Fibroblast of skin of right biceps (primary cell): ENCODE measurements around the gene LILRB1.
"Not testable (repeated sequence)": the region's sequence is repeated elsewhere in the genome, so short reads cannot be mapped to it uniquely, and the experiment has no call there.

Experiments
- DNase-seq: peaks from one replicate; pipeline ENCODE4 v3.0.0-alpha.2; 2013

Gene LILRB1

DNA sequence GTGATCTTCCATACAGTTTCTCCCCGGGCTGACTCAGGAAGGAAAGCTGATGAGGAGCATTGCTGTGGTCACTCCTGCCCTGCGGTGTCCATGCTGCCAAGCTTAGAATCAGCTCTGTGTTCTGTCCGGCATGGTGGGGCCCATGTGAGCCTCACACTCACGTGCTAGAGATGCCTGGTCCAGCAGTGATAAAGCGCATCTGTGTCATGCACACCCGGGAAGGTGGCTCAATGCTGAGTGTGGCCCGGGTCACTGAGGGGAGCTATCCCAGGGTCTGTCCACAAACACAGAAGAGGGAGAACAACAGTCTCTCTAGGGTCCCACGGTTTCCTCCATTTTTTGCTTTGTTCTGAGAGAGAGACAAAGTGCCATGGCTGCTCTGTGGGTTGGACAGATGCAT lies 3.5 kb upstream of the LILRB1 start:
- DNase-seq, result no peak

DNA sequence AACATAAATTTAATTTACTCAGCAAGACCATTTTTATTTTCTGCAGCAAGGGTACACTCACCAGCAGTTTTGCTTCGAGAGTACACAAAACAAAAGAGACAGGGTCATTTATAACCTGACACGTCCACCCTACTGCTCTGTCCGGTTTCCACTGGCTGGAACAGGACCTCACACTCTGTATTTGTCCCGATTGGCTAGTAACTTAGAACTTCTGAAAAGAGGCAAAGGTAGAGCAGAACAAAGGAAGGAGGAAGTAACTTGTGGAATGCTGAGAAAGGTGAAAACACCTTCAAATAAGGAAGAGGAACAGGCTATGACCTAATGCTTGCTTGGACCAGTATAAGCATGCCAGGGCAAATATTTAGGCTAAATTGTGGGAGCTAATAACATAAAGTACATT lies 2.4 kb upstream of the LILRB1 start:
- DNase-seq, result not testable (repeated sequence)

DNA sequence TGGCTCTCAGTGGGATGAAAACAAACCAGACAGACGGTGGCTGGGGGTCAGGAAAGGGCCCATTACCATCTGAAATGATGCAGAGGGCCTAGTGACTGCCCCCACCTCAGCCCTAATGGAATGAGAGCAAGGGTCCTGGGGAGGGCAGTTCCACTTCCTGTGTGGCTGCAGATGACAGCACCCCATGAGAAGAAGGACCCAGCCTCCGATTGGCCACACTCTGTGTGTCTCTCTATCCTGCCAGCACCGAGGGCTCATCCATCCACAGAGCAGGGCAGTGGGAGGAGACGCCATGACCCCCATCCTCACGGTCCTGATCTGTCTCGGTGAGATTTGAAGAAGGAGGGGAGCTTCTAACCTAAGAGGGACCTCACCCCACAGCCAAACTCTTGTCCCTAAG lies 498 bp downstream of the LILRB1 start:
- no peak for DNase-seq

DNA sequence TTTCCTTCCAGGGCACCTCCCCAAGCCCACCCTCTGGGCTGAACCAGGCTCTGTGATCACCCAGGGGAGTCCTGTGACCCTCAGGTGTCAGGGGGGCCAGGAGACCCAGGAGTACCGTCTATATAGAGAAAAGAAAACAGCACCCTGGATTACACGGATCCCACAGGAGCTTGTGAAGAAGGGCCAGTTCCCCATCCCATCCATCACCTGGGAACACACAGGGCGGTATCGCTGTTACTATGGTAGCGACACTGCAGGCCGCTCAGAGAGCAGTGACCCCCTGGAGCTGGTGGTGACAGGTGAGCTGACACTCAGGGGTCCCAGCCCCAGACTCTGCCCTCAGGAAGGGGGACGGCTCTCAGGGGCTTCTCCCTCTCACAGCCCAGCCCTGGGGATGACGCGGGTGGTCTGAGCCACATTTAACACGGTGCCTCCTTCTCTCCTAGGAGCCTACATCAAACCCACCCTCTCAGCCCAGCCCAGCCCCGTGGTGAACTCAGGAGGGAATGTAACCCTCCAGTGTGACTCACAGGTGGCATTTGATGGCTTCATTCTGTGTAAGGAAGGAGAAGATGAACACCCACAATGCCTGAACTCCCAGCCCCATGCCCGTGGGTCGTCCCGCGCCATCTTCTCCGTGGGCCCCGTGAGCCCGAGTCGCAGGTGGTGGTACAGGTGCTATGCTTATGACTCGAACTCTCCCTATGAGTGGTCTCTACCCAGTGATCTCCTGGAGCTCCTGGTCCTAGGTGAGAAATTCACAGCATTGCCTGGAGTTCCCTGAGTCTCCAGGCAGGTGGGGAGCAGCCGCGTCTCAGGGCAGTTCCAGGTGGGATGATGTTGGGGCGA lies 1.4 kb downstream of the LILRB1 start:
- DNase-seq, result not testable (repeated sequence)

DNA sequence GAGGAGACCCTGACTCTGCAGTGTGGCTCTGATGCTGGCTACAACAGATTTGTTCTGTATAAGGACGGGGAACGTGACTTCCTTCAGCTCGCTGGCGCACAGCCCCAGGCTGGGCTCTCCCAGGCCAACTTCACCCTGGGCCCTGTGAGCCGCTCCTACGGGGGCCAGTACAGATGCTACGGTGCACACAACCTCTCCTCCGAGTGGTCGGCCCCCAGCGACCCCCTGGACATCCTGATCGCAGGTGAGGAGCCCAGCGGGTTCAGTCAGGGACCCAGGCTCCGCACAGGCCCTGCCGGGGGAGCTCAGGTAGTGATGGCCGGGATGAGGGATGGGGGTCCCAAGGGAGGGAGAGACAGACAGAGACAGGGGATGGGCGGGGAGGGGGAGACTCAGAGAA lies 2.2 kb downstream of the LILRB1 start:
- DNase-seq, result not testable (repeated sequence)

DNA sequence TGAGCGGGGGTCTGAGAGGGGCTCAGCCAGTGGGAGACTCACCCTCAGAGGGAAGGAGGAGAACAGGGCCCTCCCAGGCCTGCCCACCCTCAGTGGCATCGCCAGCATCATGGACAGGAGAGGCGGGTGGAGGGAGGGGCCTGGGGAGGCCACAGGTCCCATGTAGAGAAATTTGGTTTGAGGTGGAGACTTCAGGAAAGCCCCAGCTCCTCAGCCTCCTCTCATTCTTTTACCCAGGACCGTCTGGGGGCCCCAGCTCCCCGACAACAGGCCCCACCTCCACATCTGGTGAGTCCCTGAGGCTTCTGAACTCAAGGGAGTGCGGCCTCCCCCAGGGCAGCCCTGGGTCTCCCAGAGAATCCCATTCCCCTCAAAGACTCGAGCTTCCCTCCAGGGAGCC lies 3.1 kb downstream of the LILRB1 start:
- no peak for DNase-seq

DNA sequence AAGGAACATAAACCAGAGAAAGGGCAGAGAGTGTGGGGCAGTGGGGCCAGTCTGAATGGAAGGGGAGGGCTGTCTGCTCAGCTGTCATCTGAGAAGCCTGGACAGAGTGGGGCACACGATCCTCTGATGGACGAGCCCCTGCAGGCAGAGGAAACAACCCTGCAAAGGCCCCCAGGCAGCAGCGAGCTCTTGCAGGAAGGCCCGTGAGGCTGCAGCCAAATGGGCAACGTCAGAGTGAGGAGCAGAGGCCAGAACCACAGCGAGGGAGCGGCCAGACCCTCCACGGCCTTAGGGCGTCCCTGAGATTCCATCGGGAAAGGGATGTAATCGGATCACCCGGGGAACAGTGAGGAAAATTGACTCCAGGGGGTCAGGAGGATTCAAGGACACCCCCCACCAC lies 5.8 kb downstream of the LILRB1 start:
- not testable (repeated sequence) for DNase-seq

DNA sequence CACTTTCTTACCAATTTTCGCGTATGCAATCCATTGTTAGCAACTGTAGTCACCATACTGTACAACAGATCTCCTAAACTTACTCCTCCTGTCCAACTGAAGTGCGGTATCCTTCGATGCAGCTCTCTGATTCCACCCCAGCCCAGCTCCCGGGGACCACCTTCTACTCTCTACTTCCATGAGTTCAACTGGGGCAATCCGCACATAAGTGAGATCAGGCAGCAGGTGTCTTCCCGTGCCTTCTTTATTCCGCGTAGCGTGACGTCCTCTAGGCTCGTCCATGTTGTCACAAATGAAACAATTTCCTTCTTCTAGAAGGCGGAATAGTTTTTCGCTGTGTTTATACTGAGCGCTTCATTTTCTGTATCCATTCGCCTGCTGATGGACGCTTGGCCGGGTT lies 8.4 kb downstream of the LILRB1 start:
- DNase-seq, result no peak

DNA sequence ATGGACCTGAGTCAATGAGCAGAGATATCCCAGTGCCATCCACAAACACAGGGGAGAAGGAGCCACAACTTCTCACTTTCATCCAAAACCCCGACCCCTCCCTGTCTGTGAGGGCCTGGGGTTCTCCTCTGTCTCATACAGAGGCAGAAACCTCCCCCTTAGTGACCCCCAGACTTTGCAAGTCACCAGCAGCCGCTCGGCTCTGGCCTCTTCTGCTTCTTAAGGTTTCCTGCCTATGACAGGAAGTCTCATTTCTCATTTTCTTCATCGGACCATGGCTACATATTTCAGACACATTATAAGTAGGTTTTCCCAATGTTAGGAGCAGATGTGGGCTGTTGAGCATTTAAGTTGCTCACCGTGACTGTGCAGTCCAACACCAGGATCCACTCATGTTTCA lies 12.7 kb downstream of the LILRB1 start:
- DNase-seq, result not testable (repeated sequence)

DNA sequence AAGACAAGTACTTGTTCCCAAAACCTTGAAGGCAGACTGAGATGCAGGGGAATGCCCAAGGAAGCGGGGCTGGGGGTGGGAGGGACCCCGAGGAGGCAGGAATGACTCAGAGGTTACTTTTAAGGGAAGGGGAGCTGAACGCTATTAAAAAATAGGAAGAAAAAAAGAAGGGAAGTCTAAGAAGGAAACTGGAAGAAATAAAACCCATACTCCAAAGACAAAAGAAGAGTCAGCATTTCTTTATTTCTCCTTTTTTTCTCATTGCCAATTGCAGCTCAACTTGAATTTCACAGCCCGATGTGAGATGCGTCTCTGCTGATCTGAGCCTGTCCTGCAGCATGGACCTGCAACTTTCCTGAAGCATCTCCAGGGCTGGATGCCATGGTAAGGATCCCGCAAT lies 13.3 kb downstream of the LILRB1 start:
- not testable (repeated sequence) for DNase-seq

DNA sequence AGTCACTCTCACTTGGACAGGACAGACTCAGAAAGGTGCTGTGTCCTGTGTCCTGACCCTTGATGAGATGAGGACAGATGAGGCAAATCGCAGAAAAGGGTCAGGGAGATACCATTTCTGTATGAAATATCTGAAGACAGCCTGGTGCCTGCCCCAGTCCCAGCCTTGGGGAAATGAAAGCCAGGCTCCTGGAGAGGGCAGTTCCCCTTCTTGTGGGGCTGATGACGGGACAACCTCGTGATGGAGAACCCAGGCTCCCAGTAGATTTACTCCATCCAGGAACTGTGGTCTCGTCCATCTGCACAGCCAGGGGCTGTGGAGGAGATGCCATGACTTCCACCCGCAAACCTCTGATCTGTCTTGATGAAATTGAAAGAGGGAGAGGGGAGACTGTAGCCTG lies 13.8 kb downstream of the LILRB1 start:
- DNase-seq, result no peak

DNA sequence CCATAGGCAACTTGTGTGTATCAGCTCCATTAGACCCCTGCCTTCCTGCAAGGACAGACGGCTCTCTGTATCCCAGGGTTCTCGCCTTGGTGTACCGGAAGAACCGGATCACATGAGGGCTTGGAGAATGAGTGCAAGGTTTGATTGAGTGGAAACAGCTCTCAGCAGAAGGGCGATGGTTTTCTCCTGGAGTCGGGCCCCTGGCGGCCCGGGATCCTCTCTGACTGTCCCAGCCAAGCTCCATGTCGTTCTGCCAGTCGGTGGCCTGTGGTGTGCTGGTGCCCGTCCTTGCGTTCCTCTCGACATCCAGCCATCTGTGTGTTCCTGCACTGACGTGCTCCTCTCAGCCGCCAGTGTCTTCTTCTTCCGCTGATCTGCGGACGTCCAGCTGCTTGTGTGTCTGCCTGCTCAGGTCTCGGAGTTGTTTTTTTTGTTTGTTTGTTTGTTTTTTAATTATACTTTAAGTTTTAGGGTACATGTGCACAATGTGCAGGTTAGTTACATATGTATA lies 16.1 kb downstream of the LILRB1 start:
- no peak for DNase-seq

DNA sequence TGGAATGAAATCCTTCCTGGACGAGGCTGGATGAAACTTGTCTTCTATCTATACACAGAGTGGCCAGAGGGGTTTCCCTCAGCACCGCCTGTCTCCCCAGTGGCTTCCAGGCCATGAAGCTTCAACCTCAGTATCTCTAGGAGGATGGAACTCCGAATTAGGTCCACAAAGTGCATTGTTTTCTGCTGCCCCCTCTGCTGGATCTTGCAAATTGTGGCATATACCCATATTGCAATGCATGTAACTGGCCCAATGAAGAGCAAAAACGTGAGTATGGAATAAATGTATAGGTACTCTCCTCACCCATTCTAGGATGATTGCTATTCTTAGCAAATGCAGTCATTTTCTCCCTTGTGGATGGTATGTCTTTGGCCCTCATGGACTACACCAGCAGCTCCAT lies 17.8 kb downstream of the LILRB1 start:
- no peak for DNase-seq

DNA sequence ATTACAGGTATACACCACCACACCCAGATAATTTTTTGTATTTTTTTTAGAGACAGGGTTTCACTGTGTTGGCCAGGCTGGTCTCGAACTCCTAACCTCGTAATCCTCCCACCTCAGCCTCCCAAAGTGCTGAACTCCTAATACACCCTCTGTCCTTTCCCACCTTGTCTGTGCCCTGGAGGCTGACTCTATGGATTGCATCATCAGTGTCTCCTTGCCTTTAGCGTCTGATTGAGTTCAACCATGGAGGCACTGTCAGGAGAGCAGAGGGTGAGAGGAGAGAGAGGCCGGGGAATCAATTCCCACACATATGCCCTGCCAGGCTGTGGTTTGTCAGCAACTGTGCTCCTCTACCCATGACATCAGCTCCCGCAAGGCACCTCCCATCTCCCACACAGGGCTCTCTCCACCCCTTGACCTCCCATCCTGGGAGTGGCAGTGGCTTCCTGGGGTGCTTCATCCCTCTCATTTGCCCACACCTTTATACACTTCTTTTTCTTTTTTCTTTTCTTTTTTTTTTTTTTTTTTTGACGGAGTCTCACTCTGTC lies 19.9 kb downstream of the LILRB1 start:
- DNase-seq, result no peak

DNA sequence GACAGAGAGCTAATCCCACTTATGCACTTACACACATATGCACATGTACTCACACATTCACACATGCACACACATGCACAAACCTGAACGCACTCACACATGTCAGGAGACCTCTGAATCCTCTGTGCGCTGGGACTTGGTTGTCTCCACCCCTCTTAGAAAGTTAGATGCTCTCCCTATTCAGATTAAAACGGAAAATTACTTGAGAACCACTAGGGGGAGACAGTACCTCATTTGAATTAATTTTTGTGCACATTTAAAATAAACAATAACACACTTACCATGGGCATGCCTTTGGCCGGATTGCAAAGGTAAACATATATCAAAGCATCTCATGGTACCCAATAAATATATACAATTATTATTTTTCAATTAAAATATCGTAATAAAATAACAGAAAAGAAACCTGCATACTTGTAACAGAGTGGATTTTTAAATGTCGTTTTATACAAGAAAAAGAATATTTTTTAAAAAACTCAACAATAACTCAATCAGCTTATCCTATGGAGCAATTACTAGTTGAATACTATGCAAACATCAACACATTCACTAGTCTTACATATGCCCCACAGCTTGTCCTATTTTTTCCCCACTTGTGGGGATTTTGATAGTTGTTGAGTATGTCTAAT lies 23.0 kb downstream of the LILRB1 start:
- no peak for DNase-seq

DNA sequence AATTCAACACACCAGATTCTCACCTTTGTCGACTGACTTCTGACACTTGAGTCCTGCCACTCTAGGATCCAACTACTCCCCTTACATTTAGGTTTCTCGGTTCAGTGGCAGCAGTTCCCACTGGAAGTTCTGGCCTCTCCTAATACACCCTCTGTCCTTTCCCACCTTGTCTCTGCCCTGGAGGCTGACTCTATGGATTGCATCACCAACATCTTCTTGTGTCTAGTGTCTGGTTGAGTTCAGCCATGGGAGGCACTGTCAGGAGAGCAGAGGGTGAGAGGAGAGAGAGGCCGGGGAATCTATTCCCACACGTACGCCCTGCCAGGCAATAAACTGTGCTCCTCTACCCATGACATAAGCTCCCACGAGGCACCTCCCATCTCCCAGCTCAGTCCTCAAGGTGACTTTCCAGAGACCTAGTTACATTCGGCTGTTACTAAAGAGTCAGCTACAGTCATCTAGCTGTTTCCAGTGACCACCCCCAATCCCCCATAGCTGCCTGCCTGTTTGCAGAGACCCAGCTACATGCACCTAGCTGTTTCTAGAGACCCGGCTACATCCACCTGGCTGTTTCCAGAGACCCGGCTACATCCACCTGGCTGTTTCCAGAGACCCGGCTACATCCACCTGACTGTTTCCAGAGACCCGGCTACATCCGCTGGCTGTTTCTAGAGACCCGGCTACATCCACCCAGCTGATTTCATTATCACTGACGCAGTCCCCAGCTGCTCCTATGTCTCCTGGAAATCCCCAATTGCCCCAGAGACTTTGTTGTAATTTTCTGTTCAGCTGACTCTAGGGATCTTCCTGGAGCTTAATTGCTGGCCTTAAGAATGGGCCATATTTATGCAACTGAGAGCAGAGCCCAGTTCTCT lies 24.4 kb downstream of the LILRB1 start:
- DNase-seq, result no peak

DNA sequence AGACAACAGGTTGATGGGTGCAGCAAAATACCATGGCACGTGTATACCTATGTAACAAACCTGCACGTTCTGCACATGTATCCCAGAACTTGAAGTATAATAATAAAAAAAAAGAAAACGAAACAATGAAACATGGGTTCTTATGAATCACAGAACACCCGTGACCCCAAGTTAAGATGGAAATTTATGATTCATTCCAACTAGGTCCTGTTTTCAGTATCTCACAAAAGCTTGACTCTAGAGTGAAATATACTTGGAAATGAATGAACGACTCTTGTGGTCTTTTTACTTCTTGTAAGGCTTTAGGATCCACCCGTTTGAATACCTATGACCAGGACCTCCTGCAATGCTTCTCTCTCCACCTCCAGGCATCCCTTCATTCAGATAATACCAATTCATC lies 29.0 kb downstream of the LILRB1 start:
- DNase-seq, result no peak

DNA sequence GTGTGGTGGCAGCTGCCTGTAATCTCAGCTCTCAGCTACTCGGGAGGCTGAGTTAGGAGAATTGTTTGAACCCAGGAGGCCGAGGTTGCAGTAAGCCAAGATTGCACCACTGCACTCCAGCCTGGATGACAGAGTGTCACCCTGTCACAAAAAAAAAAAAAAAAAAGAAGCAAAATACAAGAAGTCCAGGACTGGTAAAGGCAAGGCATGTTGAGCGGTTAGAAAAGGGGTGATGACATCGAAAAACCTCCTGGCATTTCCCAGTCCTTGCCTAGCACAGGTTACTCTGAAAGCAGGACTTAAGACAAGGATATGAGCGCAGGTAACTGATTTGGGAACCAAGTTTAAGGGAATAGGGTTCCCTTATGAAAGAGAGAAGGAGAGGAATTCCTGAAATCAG lies 30.0 kb downstream of the LILRB1 start:
- DNase-seq, result no peak

DNA sequence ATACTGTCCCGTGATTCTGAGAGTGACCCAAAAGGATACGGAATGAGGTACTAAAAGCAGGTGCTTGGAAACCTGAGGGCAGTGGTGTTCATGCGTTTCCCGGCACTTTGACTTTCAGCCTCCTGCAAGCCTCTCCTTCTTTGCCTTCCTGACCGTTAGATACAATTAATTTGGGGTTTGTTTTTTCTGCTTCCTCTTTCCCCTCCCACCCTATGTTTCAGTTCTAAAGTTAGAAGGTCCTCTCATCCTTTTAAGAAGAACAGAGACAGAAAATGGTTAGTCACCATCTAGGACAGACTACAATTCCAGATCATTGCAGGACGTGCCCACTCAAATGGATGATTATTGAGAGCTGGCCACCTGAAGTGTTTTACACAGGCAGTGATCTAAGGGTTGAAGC lies 30.7 kb downstream of the LILRB1 start:
- DNase-seq, result no peak

DNA sequence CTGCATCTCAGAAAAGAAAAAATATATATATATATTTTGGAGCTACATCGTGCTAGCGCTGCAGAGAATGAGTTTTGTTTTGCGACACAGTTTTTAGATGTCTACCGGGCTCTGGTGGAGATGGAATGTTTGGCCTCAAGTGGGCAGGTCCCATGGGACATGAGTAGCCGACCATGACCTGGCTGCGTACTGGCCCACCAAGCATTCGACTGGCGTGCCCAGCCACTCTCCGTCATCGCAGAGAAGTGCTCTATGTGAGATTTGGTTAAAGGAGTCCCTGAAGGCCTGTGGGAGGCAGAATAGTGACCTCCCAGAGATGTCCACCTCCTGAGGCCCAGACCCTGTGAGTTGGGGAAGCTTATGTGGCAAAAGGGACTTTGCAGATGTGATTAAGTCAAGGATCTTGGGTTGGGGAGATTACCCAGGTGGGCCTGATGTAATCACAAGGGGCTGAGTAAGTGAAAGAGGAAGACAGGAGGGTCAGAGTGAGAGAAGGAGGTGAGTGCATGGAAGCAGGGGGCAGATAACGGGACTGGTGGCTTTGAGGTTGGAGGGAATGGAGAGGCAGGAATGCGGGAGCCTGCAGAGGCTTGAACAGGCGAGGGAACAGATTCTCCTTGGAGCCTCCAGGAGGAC lies 31.7 kb downstream of the LILRB1 start:
- no peak for DNase-seq

DNA sequence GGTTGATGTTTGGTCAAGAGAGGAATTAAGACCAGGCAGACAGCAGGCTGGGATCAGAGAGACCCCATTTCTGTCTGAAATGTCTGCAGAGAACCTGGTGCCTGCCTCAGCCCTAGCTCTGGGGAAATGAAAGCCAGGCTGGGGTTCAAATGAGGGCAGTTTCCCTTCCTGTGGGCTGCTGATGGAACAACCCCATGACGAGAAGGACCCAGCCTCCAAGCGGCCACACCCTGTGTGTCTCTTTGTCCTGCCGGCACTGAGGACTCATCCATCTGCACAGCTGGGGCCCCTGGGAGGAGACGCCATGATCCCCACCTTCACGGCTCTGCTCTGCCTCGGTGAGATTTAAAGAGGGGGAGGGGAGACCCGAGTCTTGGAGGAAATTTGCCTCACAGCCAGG lies 32.4 kb downstream of the LILRB1 start, which contains the start of gene LILRB4:
Gene LILRB4 (plus strand): TSS at position 256 of the 400 bp plus-strand sequence. CDS start 49 bp downstream, at position 305.
- no peak for DNase-seq

DNA sequence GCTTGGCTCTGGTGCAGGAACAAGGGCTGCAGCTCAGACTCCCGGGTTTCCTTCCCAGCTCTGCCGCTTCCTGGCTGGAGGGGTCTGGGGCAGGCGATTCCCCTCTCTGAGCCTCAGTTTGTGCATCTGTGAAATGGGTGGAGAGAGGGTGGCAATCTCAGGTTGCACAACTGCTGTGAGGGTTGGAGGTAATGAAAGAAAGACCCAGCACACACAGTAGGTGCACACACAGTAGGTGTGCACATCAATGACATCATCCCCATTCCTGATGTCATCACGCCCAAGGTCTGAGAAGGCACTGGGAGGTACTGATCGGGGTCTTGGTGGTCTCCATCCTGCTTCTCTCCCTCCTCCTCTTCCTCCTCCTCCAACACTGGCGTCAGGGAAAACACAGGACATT lies 35.2 kb downstream of the LILRB1 start:
- DNase-seq, result no peak
